Hypothalamus (tissue), 51 donors: ENCODE measurements around the gene HIVEP3.
A peak's percentile ranks its signal among the peaks of the same experiment; 100 is the strongest.

Experiments used
- DNase-seq, 51 donors: peaks; one replicate each; lab custom pipeline; 2025; lab: John Stamatoyannopoulos, UW

The HIVEP3 gene

GRCh38 chr1:41662061-41662764 lies 256.5 kb downstream of the HIVEP3 start:
- peak in 42 of 51 donors; percentile 21 to 75 (median 54) for DNase-seq

DNA sequence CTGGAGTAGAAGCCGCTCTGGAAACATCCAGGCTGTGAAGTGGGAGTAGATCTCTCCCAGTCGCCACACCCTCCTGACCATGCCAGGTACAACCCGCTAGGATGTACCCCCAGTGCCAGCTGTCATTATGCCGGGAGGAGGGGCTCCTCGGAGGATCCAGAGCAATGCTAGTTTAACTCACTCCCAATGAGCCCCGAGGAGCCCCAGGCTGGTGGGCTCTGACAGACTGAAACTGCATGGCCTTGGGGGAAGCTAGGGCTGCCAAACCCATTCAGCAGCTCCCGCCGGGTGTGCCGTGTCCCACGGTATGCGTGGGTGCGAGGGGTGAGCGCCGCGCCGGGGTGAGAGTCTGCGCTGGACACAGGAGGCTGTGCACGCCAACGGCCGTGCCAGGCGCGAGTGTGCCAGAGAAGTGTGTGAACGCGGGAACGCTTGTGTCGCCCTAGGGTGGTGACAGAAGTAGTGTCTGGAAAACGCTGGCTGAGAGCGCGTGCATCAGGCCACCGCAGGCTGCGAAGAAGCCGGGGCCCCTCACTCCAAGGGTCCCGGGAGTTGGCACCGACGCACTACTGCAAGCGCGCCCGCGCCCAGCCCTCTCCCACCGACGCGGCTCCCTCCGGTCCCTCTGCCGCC lies 257.2 kb downstream of the HIVEP3 start:
- DNase-seq: peak in 10 of 51 donors; percentile 15 to 54 (median 38)

DNA sequence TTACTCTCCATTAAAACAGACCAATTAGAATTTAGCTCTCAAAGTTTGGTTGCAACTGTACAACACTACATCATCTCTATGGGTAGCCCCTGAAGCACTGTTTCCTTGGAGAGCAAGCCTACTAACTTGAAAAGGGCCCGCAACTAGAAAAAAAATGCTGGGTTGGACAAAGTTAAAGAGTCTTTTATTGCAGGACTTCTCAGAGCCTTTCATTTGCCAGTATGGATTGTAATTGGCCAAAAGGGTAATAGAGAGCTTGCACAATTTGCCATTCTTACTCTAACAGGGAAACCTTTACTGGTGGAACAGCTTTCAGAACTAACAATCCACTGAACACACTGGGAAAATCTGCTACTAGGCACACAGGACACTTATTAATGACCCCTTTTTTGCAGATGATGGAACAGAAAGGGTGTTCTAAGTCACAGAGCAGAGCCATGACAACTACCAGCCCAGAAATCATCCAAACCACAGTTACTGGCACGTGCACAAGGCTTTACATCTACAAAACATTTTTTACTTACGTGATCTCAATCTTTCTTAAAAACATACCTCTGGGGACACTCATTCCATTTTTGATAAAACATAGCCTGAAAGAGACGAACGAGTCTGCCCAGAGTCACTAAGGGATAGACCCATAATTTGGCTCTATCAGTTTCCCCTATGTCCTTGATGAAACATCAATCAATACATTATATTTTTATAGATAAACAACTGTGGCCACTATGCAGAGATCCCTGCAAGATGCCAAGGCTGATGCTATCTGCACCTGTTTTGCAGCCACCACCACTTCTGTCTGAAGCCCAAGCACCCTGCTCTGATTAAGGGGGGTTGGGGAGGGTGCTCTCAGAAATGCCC lies 257.9 kb downstream of the HIVEP3 start:
- DNase-seq: no peak

GRCh38 chr1:41659903-41660302 lies 258.8 kb downstream of the HIVEP3 start:
- DNase-seq: no peak

DNA sequence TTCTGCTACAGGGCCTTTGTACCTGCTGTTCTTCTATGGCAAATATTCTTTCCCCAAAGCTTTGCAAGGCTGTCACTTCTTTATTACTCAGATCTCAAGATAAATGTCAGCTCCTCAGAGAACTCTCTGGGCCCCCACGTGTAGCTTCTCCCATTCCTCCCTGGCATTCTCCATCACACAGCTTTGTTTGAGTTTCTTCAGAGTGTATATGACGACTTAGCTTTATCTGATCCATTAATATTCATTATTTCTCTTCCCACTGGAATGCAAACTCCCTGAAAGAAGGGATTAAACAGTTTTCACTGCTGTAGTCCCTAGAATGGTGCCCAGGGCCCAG lies 259.6 kb downstream of the HIVEP3 start:
- no peak for DNase-seq

- DNase-seq: peak in 4 of 51 donors; percentile 13 to 35 (median 20)
Measured at GRCh38 chr1:41658431-41659158, 260.1 kb downstream of the HIVEP3 start.

DNA sequence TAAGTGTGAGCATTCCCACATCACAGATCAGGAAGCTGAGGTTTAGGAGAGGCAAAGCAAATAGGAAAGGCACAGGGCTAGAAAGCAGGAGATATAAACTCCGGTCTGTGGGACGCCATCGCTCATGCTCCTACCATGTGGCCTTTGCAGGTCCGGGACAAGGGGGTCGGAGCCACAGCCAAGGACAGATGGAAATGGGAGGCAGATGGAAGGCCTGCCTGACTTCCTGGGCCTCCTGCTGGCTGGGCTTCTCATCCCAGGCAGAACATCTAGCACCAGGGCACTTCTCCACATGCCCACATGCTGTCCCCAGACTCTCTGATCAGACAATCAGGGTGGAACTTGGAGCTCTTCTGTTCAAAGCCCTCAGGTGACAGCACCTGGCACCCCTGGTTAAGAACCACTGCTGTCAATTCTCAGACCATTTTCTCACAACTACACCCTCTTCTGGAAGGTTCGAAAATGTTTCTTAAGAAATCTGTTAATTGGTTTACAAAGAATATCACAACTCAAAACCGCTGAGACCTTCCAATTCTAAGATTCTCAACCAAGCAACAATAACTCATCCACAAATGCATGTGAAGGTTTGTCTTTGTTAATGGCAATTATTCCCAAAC lies 260.9 kb downstream of the HIVEP3 start:
- no peak for DNase-seq

DNA sequence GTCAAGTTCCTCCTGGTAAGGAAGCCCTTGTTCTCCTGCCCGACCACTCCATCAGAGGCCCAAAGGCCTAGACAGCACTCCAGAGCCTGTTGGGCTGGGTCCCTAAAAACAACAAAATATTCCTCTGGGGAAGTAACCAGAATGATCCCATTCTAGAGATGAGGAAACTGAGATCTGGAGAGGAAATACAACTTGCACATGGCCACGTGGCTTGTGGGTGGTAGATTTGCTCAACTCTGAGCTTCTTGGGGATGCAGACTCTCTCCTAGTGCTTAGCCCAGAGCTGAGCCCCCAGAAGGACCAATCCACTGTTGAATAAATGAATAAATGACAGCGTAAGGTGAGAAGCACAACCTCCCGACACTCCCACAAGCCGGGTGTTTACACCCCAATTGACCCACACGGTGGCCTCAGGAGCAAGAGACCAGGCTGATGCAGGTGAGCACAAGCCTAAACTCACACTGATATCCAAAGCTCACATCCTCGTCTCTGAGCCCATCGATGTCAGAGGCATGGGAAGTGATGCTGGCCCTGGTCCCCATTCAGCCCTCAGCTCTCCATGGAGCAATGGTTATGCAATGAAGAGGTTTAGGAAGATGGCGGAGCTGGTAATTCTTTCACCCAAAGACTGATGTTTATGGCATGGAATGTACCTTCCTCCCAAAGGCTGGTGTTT lies 261.8 kb downstream of the HIVEP3 start:
- DNase-seq: no peak

GRCh38 chr1:41656068-41656467 lies 262.7 kb downstream of the HIVEP3 start:
- no peak for DNase-seq

DNA sequence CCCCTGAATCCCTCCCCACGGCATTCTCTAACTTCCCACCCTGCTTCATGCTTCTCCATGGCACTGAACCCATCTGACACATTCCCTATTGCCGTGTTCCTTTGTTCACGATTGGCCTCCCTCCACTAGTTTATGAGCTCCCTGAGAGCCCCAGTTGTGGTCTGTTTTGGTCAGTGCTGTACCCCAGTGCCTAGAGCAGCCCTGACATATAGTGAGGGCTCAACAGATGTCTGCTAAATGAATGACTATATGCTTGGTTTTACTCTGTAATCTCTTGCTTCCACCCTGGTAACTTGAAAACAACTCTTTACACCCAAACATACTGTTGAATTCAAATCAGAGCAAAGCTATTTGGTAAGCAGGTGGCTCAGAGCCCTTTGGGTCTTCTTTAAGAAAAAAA lies 263.1 kb downstream of the HIVEP3 start:
- no peak for DNase-seq

DNA sequence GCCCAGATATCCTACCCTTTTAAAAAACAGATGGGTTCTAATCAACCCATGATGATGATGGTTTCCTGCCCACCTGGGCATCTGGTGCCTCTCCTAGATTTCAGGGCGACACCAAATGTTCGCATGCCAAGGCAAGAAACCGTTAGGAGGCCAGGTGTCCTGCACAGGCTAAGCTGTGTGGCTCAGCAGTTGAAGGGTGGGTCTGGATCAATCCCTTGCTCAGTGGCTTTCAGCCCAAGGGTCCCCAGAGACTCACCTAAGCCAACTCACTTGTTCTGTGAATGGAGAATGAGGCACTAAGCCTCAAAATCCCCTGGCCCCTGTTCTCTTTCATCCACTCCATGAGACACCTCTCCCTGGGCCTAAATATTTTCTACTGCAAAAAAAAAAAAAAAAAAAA lies 265.1 kb downstream of the HIVEP3 start:
- DNase-seq: no peak

DNA sequence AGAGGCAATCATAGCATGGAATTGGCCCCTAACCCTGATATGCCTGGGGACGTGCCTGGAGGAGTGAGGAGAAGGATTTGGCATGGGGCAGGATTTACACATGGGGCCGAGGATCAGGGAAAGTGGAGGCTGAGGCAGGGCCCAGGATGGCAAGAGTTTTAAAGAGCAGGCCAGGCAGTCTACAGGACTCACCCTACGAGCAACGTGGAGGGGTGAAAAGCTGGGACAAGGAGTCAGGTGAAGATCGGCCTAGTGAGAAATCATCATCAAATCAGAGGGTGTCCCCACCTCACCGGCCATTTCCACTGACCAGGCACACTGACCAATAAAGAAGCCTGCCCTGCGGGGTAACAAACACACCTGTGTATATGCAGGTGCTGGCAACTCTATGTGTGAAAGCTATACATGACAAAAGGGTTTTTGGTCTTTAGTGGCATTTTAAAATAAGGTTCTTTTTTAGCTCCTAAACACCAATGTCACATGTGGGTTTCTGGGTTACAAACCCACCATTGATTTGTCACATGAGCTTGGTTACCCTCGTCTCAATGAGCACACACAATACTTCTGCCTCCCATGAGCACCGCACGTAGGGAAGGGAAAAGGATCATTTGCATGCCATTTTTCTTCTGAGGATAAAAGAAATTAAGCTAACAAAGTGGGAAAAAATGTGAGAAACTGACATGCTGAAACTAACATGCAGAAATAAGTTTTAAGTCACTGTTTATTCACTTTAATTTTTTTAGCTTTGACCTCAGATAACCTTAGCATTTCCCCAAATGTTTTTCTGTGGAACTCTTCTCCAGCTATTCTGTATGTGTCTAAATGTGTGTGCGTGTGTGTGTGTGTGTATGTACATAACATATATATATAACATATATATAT lies 266.1 kb downstream of the HIVEP3 start:
- DNase-seq: no peak

DNA sequence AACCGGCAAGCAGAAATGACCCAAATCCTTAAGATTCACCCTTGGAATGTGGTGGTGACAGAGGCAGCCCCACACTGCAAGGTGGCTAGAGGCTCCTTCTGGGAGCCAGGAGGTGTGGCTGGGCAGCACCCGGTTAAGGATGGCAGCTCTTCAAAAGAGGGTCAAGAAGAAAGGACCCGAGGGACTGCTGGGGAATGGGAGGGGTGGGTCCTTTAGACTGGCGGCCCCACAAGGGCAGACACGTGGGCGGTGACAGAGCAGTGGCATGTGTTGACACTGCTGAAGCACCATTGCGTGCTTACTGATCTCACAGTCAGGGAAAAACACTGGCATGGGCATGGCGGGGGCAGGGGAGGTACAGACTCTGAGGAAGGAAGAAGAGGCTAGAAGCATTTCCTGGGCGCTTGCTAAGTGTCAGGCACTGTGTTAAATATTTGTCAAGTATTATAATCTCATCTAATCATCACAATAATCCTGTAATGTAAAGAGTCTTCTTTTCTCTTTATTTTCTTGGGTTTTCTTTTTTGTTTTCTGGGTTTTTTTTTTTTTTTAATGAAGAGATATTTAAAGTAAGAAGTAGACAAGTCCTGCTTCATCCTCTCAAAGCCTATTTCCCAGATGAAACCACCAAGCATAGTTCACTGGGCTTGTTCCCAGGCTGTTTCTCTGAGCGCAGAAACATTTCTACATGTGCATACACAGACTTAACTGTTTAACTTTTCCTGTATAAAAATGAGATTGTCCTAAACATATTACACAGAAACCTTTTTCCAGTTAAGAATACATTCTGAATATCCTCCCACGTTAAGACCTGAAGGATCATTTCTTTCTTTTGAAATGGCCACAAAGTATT lies 268.5 kb downstream of the HIVEP3 start:
- DNase-seq: peak in 3 of 51 donors; percentile 12 to 20 (median 17)

DNA sequence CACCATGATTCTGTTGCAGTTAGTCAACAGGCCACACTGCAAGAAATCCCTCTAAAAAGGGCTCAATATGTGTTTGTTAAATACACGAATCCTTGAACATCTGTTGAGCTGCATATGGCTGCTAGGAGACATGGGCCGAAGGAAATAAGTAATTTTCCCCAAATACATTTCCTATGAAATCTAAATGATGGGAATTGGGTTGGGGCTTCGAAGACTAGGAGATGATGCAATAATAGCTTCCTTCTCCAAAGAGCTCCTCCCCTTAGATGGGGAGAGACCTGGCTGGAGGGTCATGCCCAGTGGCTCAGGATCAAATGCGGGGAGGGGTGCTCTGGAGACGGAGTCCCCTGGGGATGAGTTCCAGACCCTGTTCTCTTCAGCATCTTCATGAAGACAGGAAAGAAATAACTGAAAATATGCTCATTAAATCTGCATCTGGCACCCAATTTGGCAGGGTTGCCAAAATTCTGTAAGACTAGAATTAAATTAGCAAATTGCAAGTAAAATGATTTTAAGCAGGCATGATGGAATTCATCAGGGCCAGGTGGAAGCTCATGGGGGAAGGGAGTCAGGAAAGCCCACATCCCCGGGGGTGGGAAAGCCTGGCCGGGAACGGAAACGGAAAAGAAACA lies 269.2 kb downstream of the HIVEP3 start:
- no peak for DNase-seq

- DNase-seq: no peak
Measured at GRCh38 chr1:41648844-41649243, 269.9 kb downstream of the HIVEP3 start.

- no peak for DNase-seq
Measured at GRCh38 chr1:41648230-41648629, 270.5 kb downstream of the HIVEP3 start.
